CD4-positive, CD25-positive, alpha-beta regulatory T cell (primary cell): Measurements from ENCODE around the gene RAB22A. TPM values are rescaled to one million over a fixed set of nuclear protein-coding genes. Genes with fewer than 3 reads are reported as not detected.

ENCODE experiments used
- ATAC-seq, 2 donors: fragments of 150-1000 bp; cut with Tn5 transposase; one replicate each; pipeline ENCODE4 v1.10.0; 2021; ENCODE audit warnings: low read depth in 2 of 2, moderate number of reproducible peaks in 2 of 2, moderate library complexity in 1 of 2
- DNase-seq, 3 donors: peaks; one replicate each; pipeline versions ENCODE4 v3.0.0 to v3.0.0-alpha.2; 2012 to 2022; ENCODE audit warnings: mixed read lengths in 1 of 3
- H3K27ac ChIP-seq: one replicate; pipeline ENCODE4 v1.7.0; 2013; ENCODE audit warnings: mild to moderate bottlenecking, low read length; ENCODE audit not compliant: insufficient read depth, poor library complexity, severe bottlenecking
- H3K27me3 ChIP-seq: one replicate; pipeline ENCODE4 v1.7.0; 2013; ENCODE audit warnings: low read length; ENCODE audit not compliant: control insufficient read depth, insufficient read depth
- H3K36me3 ChIP-seq: one replicate; pipeline ENCODE4 v1.7.0; 2013; ENCODE audit warnings: mild to moderate bottlenecking, low read length, moderate library complexity; ENCODE audit not compliant: control insufficient read depth, insufficient read depth
- H3K4me1 ChIP-seq: 2 replicates; pipeline ENCODE4 v1.7.0; 2013; ENCODE audit warnings: mild to moderate bottlenecking, low read length; ENCODE audit not compliant: insufficient read depth, control insufficient read depth, poor library complexity, severe bottlenecking
- H3K4me3 ChIP-seq: one replicate; pipeline ENCODE4 v1.7.0; 2013; ENCODE audit warnings: low read depth, mild to moderate bottlenecking, low read length, moderate library complexity
- H3K9me3 ChIP-seq, 2 experiments: 1 replicate in 1 of 2; 2 replicates in 1 of 2; pipeline ENCODE4 v1.7.0; 2013; ENCODE audit warnings: low read length in 2 of 2, mild to moderate bottlenecking in 1 of 2, moderate library complexity in 1 of 2; ENCODE audit not compliant: control insufficient read depth in 2 of 2
- H3K27ac Mint-ChIP-seq, 3 donors: one replicate each; pipeline ENCODE4 v1.8.0; 2020 to 2022; ENCODE audit warnings: mild to moderate bottlenecking in 3 of 3, mixed read lengths in 3 of 3, moderate library complexity in 2 of 3
- H3K27me3 Mint-ChIP-seq: one replicate; pipeline ENCODE4 v1.8.0; 2022; ENCODE audit warnings: mild to moderate bottlenecking, mixed read lengths
- H3K36me3 Mint-ChIP-seq: one replicate; pipeline ENCODE4 v1.8.0; 2020; ENCODE audit warnings: mixed read lengths
- H3K4me1 Mint-ChIP-seq, 4 donors: one replicate each; pipeline ENCODE4 v1.8.0; 2020 to 2022; ENCODE audit warnings: mixed read lengths in 4 of 4, mild to moderate bottlenecking in 1 of 4
- H3K4me3 Mint-ChIP-seq, 4 donors: one replicate each; pipeline ENCODE4 v1.8.0; 2020 to 2022; ENCODE audit warnings: mild to moderate bottlenecking in 4 of 4, mixed read lengths in 4 of 4, moderate library complexity in 3 of 4
- H3K9me3 Mint-ChIP-seq, 7 donors: one replicate each; pipeline ENCODE4 v1.8.0; 2020 to 2022; ENCODE audit warnings: mixed read lengths in 7 of 7, mild to moderate bottlenecking in 3 of 7, moderate library complexity in 2 of 7
- polyA plus RNA-seq, 4 donors: library from polyadenylated mRNA; unstranded; fragments of 300-500 nt; fragmentation: Illumina TruSeq; gene quantifications; one replicate each; pipeline ENCODE4 v1.2.3, GENCODE V29; 2021
- total RNA-seq: library from RNA; stranded (reverse); gene quantifications from one replicate; pipeline ENCODE4 v1.2.3, GENCODE V29; 2022

Gene RAB22A
- total and polyA plus RNA-seq, 5 donors from 2014 or later: 11.3 to 21.9 (median 13.2) TPM

- no peak overlapping the region for H3K27ac ChIP-seq
- no peaks in the 10 kb centered on the region for H3K27me3 Mint-ChIP-seq
- no peaks in the 10 kb centered on the region for H3K9me3 Mint-ChIP-seq
- H3K4me1 ChIP-seq: no peaks in the 10 kb centered on the region
- H3K4me3 Mint-ChIP-seq: no peak overlapping the region
- H3K4me1 Mint-ChIP-seq: peaks cover 27 to 47% (median 39%) of the 10 kb centered on the region in 4 donors
- H3K9me3 ChIP-seq: no peaks in the 10 kb centered on the region
- H3K27me3 ChIP-seq: no peaks in the 10 kb centered on the region
- peak overlapping the region in 1 of 3 donors; percentile 10 for H3K27ac Mint-ChIP-seq
- ATAC-seq (no peak), DNase-seq (no peak)
- H3K36me3 ChIP-seq: peaks cover 11% of the 10 kb centered on the region
- no peak overlapping the region for H3K4me3 ChIP-seq
- peaks cover 31% of the 10 kb centered on the region for H3K36me3 Mint-ChIP-seq
Observed at GRCh38 chr20:58331961-58332551, 22.5 kb downstream of the RAB22A start.

GRCh38 chr20:58339741-58340140 is 30.2 kb downstream of the RAB22A start:
- no peak for ATAC-seq
- H3K27ac Mint-ChIP-seq: no peak overlapping the region
- DNase-seq: no peak

GRCh38 chr20:58340151-58340550 is 30.6 kb downstream of the RAB22A start:
- no peak overlapping the region for H3K4me3 Mint-ChIP-seq
- no peaks in the 10 kb centered on the region for H3K27me3 Mint-ChIP-seq
- H3K9me3 Mint-ChIP-seq: peaks cover 0 to 5% (median 0%) of the 10 kb centered on the region in 7 donors
- no peak overlapping the region for H3K4me3 ChIP-seq
- peaks cover 24% of the 10 kb centered on the region for H3K36me3 ChIP-seq
- no peak overlapping the region for H3K27ac ChIP-seq
- H3K36me3 Mint-ChIP-seq: peaks cover 41% of the 10 kb centered on the region
- no peak for DNase-seq
- ATAC-seq: no peak
- H3K27me3 ChIP-seq: no peaks in the 10 kb centered on the region
- peak overlapping the region in 1 of 3 donors; percentile 67 for H3K27ac Mint-ChIP-seq
- H3K4me1 Mint-ChIP-seq: peaks cover 23 to 42% (median 34%) of the 10 kb centered on the region in 4 donors
- no peaks in the 10 kb centered on the region for H3K9me3 ChIP-seq
- H3K4me1 ChIP-seq: no peaks in the 10 kb centered on the region

More at GRCh38 chr20:58339741-58340140, 30.2 kb downstream of the RAB22A start:
- Mint-ChIP-seq H3K4me3 (no peak overlapping the region), H3K27me3 (no peaks in the 10 kb centered on the region), H3K4me1 (peaks cover 25 to 43% (median 34%) of the 10 kb centered on the region in 4 donors), H3K9me3 (peaks cover 0 to 5% (median 0%) of the 10 kb centered on the region in 7 donors), H3K36me3 (peaks cover 37% of the 10 kb centered on the region)
- peaks cover 20% of the 10 kb centered on the region for H3K36me3 ChIP-seq
- H3K27me3 ChIP-seq: no peaks in the 10 kb centered on the region
- no peaks in the 10 kb centered on the region for H3K9me3 ChIP-seq
- no peak overlapping the region for H3K4me3 ChIP-seq
- H3K27ac ChIP-seq: no peak overlapping the region
- H3K4me1 ChIP-seq: no peaks in the 10 kb centered on the region

- no peak overlapping the region for H3K27ac ChIP-seq
- H3K27me3 Mint-ChIP-seq: no peaks in the 10 kb centered on the region
- DNase-seq: no peak
- H3K4me1 Mint-ChIP-seq: peaks cover 18 to 41% (median 30%) of the 10 kb centered on the region in 4 donors
- H3K36me3 ChIP-seq: peaks cover 31% of the 10 kb centered on the region
- H3K27ac Mint-ChIP-seq: peak overlapping the region in 2 of 3 donors; percentile 33 to 67
- H3K4me1 ChIP-seq: no peaks in the 10 kb centered on the region
- no peak overlapping the region for H3K4me3 ChIP-seq
- no peak overlapping the region for H3K4me3 Mint-ChIP-seq
- no peaks in the 10 kb centered on the region for H3K9me3 ChIP-seq
- no peaks in the 10 kb centered on the region for H3K27me3 ChIP-seq
- H3K36me3 Mint-ChIP-seq: peaks cover 48% of the 10 kb centered on the region
- peaks cover 0 to 5% (median 0%) of the 10 kb centered on the region in 7 donors for H3K9me3 Mint-ChIP-seq
- ATAC-seq: no peak
Observed at GRCh38 chr20:58340853-58341252, 31.3 kb downstream of the RAB22A start.

GRCh38 chr20:58342104-58342945 is 32.8 kb downstream of the RAB22A start:
- Mint-ChIP-seq H3K4me3 (no peak overlapping the region), H3K9me3 (peaks cover 0 to 5% (median 0%) of the 10 kb centered on the region in 7 donors), H3K27me3 (no peaks in the 10 kb centered on the region), H3K27ac (peak overlapping the region in 2 of 3 donors; percentile 46 to 56), H3K36me3 (peaks cover 56% of the 10 kb centered on the region), H3K4me1 (peaks cover 12 to 43% (median 23%) of the 10 kb centered on the region in 4 donors)
- Histone ChIP-seq H3K9me3 (no peaks in the 10 kb centered on the region), H3K27ac (no peak overlapping the region), H3K36me3 (peaks cover 40% of the 10 kb centered on the region), H3K27me3 (no peaks in the 10 kb centered on the region), H3K4me3 (no peak overlapping the region), H3K4me1 (no peaks in the 10 kb centered on the region)
- no peak for DNase-seq
- ATAC-seq: no peak

GRCh38 chr20:58344741-58345140 is 35.2 kb downstream of the RAB22A start:
- no peak overlapping the region for H3K27ac ChIP-seq
- no peaks in the 10 kb centered on the region for H3K27me3 Mint-ChIP-seq
- no peak for ATAC-seq
- H3K36me3 ChIP-seq: peaks cover 43% of the 10 kb centered on the region
- no peak for DNase-seq
- peak overlapping the region in 1 of 3 donors; percentile 34 for H3K27ac Mint-ChIP-seq
- H3K4me3 ChIP-seq: no peak overlapping the region
- H3K4me1 ChIP-seq: no peaks in the 10 kb centered on the region
- H3K36me3 Mint-ChIP-seq: peaks cover 61% of the 10 kb centered on the region
- H3K4me1 Mint-ChIP-seq: peaks cover 11 to 33% (median 17%) of the 10 kb centered on the region in 4 donors
- H3K27me3 ChIP-seq: no peaks in the 10 kb centered on the region
- peaks cover 0 to 5% (median 0%) of the 10 kb centered on the region in 7 donors for H3K9me3 Mint-ChIP-seq
- H3K9me3 ChIP-seq: no peaks in the 10 kb centered on the region
- H3K4me3 Mint-ChIP-seq: no peak overlapping the region

GRCh38 chr20:58349570-58349969 is 40.1 kb downstream of the RAB22A start:
- H3K9me3 Mint-ChIP-seq: no peaks in the 10 kb centered on the region
- H3K27me3 Mint-ChIP-seq: no peaks in the 10 kb centered on the region
- H3K27ac Mint-ChIP-seq: peak overlapping the region in 1 of 3 donors; percentile 75
- no peak for ATAC-seq
- H3K4me1 Mint-ChIP-seq: peaks cover 0 to 18% (median 5%) of the 10 kb centered on the region in 4 donors
- peaks cover 51% of the 10 kb centered on the region for H3K36me3 Mint-ChIP-seq
- DNase-seq: no peak
- Histone ChIP-seq H3K4me1 (no peaks in the 10 kb centered on the region), H3K27ac (no peak overlapping the region), H3K27me3 (no peaks in the 10 kb centered on the region), H3K9me3 (no peaks in the 10 kb centered on the region), H3K36me3 (peaks cover 46% of the 10 kb centered on the region), H3K4me3 (no peak overlapping the region)
- no peak overlapping the region for H3K4me3 Mint-ChIP-seq
